ENCODE data around the gene ADI1. TPM values are rescaled to one million over a fixed set of nuclear protein-coding genes. Genes with fewer than 3 reads are reported as not detected.

ADI1 gene
- total and polyA plus RNA-seq, 2 of the 8 experiments (the other 6 are each of a cell fraction or from before 2014, with no cell fraction given), result 12.2 to 40.2 TPM

DNA sequence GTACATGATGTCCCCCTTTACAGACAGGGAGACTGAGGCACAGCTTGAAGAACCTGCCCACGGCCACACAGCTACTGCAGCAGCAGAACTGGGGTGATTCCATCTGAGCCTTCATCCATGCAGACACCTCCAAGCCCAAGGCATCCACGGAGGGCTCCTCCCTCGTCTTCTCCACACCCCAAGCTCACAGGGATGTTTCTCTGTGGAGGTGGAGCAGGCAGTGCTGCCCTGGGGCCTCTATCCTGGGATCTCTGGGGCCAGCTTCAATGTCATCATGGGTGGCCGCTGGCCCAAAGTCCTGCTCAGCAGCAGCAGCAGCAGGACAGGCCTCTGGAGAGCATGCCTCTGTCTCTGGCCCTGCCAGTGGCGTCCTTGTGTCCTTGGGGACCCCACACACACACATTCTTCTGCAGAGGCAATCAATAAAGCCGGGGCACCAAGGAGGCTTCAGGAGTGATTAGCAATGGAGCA lies 31.2 kb downstream of the ADI1 start:
- peaks cover 0 to 17% of the 10 kb centered on the region in 2 experiments; a peak in 1 of 4 replicates for H3K9me3 ChIP-seq (ENCODE audit: insufficient read depth in 2 of 2, low read depth in 1 of 2, low read length in 1 of 2)
- no peaks in the 10 kb centered on the region for H3K27me3 ChIP-seq (replicated peaks in 1 of 4; ENCODE audit: control insufficient read depth in 3 of 4, extremely low read depth in 1 of 4, insufficient read depth in 3 of 4, low read length in 3 of 4)
- no peak overlapping the region for H4K5ac ChIP-seq (ENCODE audit: insufficient read length, low read depth, low read length)
- ChIA-PET CTCF (ENCODE audit: partially characterized antibody) (interaction anchor here (0.8 to 2.1 kb wide), 3 partner anchors 10 to 64 kb away, joined by 3 to 4 read pairs (median 4); no protein-coding TSS in a partner anchor), POLR2A (ENCODE audit: partially characterized antibody) (no interaction called here)
- H3K4me2 ChIP-seq (ENCODE audit: insufficient read depth in 1 of 2, low read depth in 2 of 2, low read length in 2 of 2), result no peak overlapping the region
- no peak overlapping the region for H3K9ac ChIP-seq (replicated peaks in 1 of 4; ENCODE audit: extremely low read depth in 1 of 4, low read depth in 3 of 4, low read length in 3 of 4)
- no peak overlapping the region for H2AFZ ChIP-seq (ENCODE audit: low read length)
- no peak overlapping the region for H3K4ac ChIP-seq (replicated peaks; ENCODE audit: insufficient read length, low read depth, low read length)
- H2BK20ac ChIP-seq (ENCODE audit: low read length), result no peak overlapping the region
- H3K18ac ChIP-seq (ENCODE audit: extremely low read depth, low read length), result no peak overlapping the region
- FAIRE-seq (no peak), DNase-seq (ENCODE audit: low read depth in 1 of 2, low spot score in 2 of 2) (no peak)
- no peaks in the 10 kb centered on the region for H3K79me1 ChIP-seq (ENCODE audit: low read depth, low read length)
- no peaks in the 10 kb centered on the region for H3K23me2 ChIP-seq (ENCODE audit: low read depth, low read length)
- no peak overlapping the region for H2BK5ac ChIP-seq (ENCODE audit: low read depth, low read length)
- TF ChIP-seq CREB1 (IDR thresholded peaks at IDR 0.05), result no peak
- TF ChIP-seq NRF1 (IDR thresholded peaks at IDR 0.05; ENCODE audit: low read depth, low read length), result no peak
- TF ChIP-seq POLR2AphosphoS5 (IDR thresholded peaks at IDR 0.05; ENCODE audit: low read depth, low read length), result no peak
- TF ChIP-seq YY1 (IDR thresholded peaks at IDR 0.05; ENCODE audit: low read depth, low read length), result no peak
- no peak for TF ChIP-seq SAP30 (IDR thresholded peaks at IDR 0.05; ENCODE audit: insufficient read depth, insufficient replicate concordance, low read length)
- no peak for TF ChIP-seq CTBP2 (IDR thresholded peaks at IDR 0.05; ENCODE audit: borderline replicate concordance, insufficient read depth, insufficient read length, low read length)
- no peak for TF ChIP-seq FOSL1 (IDR thresholded peaks at IDR 0.05; ENCODE audit: insufficient read depth, low read depth, low read length)
- no peak for TF ChIP-seq CHD2 (IDR thresholded peaks at IDR 0.05; ENCODE audit: low read length)
- no peak for TF ChIP-seq TBP (IDR thresholded peaks at IDR 0.05; ENCODE audit: low read depth, low read length)
- H4K20me1 ChIP-seq (replicated peaks in 1 of 2; ENCODE audit: control insufficient read depth in 1 of 2, insufficient read depth in 2 of 2, low read length in 2 of 2), result no peaks in the 10 kb centered on the region
- no peak overlapping the region for H3K14ac ChIP-seq (ENCODE audit: insufficient read length)
- H3K79me2 ChIP-seq (ENCODE audit: control insufficient read depth in 1 of 2, insufficient read depth in 2 of 2, low read length in 2 of 2), result no peaks in the 10 kb centered on the region
- H2BK15ac ChIP-seq (ENCODE audit: low read length), result no peak overlapping the region
- no peak overlapping the region; the same call in 1 of the 2 replicates for H2AK5ac ChIP-seq (ENCODE audit: low read depth, low read length)
- no peak overlapping the region for H3K23ac ChIP-seq (ENCODE audit: insufficient read length)
- no peak overlapping the region for H4K91ac ChIP-seq (replicated peaks; ENCODE audit: insufficient read length, low read length)
- no peak overlapping the region for H4K8ac ChIP-seq (ENCODE audit: extremely low read depth, insufficient read depth, low read length)
- H3K56ac ChIP-seq (replicated peaks; ENCODE audit: insufficient read length, low read depth, low read length), result no peak overlapping the region
- WGBS, 2 experiments (ENCODE audit: extremely low coverage in 1 of 2, insufficient coverage in 1 of 2, insufficient read length in 1 of 2, insufficient replicate concordance in 2 of 2, low coverage in 1 of 2, low lambda C conversion rate in 2 of 2, missing lambda C conversion rate in 1 of 2), result 84% methylated on average over 6 of the region's 6 CpGs; no CpG with 5 or more reads in 1 of the 2 experiments
- no peak overlapping the region for H3K4me3 ChIP-seq (ENCODE audit: extremely low read depth in 1 of 4, insufficient read depth in 2 of 4, low read depth in 3 of 4, low read length in 4 of 4)
- H3K36me3 ChIP-seq (ENCODE audit: control insufficient read depth in 2 of 4, insufficient read depth in 4 of 4, low read length in 3 of 4), result no peaks in the 10 kb centered on the region
- H3K4me1 ChIP-seq (replicated peaks in 1 of 4; ENCODE audit: control insufficient read depth in 3 of 4, insufficient read depth in 4 of 4, low read length in 3 of 4), result peaks cover 0 to 9% (median under 1%) of the 10 kb centered on the region in 4 experiments; a peak in 2 of 7 replicates
- H2BK120ac ChIP-seq (replicated peaks; ENCODE audit: low read depth, low read length), result no peak overlapping the region
- H3K27ac ChIP-seq (ENCODE audit: low read depth, low read length), result no peak overlapping the region
- no peak overlapping the region for H2BK12ac ChIP-seq (ENCODE audit: low read depth, low read length)

Measured in H1 (cell line).